NCI-H526 treated with DMSO at 0.1 percent for 48 hours (cell line): Measurements from ENCODE around the gene PSMD5.

Experiments
- DNase-seq: peaks from one replicate; lab custom pipeline; 2025; lab: John Stamatoyannopoulos, UW

The PSMD5 gene

GRCh38 chr9:120842685-120843485 lies at the start of gene PSMD5:
TSS of gene PSMD5 (minus strand) at chr9:120842922. CDS start at chr9:120842909, 13 bp downstream.
- peak; percentile 90 for DNase-seq

DNA sequence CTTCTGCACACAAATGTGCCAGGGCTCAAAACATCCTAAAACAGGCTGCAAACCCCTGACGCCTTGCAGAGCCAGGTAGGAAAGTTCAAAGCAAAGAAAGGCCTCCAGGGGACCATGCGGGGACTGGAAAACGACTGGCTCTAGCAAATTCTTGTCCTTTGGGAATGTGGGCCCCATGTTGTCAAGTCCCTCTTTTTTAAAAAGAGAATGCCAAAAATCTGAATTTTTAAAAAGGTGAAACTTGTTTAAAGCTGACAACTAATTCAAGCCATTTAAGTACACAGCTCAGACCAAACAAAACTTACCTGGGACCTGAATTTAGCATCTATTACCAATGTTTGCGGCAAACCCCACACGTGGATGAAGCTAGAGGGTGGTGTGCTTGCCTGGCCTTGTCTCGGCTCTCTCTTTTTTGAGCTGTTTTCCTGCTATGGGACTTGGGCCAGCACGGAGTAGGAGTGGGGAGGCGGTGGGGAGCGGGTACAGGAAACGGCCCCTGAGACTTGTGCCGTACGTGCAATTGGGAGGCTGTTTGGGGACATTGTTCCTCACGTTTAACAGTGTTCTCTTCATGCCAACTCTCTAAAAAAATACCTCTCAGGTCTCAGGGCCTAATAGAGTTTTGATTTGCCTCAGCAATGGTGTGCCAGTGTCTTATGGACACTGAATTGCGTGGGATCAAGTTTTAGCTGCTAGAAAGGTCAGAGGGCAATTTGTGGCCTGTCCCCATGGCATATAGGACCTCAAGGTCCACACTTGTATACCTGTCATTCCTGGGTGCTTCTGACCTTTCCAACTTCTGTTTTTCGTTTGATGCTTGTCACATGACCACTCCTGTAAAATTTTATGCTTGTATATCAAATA lies 49.4 kb upstream of the PSMD5 start:
- DNase-seq = no peak

DNA sequence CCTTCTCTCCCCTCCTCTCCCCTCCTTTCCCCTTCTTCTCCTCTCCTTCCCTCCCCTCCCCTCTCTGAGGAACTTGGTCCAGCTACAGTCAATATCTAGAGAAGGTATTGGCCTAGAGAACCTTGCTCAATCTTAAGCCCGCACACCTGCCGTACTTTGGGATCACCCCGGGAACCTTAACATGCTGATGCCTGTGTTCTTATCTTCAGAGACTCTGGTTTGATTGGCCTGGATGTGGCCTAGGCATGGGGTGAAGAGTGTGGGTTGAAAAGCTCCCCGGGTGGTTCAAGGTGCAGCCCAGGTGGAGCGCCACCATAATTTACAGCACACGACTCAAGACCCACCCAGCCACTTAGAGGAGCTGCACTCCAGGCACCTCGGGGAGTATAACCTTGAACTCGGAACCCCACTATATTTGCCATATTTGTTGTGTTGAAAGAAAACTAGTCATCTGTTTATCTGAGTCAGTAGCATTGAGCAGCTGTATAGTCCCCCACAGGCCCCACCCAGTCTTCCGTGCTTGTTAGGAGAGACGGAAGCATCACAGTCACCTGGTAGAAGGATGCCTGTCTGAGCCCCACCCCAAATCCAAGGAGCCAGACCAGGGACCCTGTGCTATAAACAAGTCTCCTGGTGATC lies 48.6 kb upstream of the PSMD5 start:
- DNase-seq = no peak

DNA sequence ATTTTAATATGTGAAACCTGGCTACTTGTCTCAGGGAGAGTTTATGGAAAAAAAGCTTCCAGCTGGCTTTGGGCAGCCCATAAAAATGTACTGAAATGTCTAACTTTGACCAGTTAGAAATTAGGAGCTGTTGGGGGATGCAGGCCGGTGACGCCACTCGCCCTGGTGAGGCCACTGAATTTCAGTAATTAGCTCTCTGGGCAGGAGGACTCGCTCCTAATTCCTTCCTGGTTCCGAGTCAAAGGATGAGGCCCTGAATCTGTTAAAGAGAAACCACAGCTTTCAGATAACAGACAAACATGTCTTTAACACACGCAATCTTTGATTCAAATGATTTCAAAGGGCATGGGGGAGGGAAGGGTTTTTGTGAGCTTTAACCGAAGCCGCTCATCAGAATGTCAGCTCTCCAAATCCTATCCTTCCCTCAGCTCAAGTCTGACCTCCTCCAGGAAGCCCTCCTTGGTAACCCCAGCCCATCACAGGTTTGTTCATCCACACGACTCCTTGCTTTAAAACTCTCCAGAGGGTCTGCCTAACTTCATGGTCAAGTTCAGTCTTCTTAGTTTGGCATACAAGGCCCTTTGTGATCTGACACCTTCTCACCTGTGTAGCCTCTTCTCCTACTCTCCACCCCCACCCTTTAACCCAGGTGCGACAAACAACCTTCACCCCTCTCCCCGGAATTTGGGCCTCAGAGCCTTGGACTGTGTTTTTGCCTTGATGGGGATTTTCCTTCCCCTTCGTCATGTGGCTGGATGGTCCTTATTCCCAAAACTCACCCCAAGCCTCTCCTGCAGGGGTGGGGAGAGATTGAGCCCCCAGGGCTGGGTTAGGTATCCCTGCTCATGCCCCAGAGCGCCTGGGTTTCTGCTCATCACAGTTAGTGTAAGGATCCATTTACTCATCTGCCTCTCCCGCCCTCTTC lies 47.9 kb upstream of the PSMD5 start:
- no peak for DNase-seq

DNA sequence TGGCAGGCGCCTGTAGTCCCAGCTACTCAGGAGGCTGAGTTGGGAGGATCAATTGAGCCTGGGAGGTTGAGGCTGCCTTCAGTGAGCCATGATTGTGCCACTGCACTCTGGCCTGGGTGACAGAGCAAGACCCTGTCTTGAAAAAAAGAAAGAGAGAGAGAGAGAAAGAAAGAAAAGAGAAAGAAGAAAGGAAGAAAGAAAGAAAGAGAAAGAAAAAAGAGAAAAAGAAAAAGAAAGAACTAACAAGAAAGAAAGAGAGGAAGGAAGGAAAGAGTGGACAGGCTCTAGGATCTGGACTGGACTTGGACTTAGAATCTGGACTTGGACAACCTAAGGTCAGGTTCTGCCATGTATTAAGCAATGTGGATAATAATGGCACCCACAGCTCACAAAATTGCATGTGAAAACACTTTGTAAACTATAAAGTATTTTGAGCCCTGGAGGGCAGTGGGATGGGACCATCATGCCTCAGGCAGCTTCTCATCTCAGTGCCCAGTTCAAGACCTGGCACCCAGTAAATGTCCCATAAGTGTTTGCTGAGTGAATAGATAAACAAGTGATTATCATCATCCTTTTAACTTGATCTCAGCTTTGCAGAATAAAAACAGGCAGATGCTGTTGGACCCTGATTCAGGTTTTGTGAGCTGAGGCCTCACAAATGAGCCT lies 47.0 kb upstream of the PSMD5 start:
- DNase-seq = no peak

GRCh38 chr9:120888626-120889025 lies 45.9 kb upstream of the PSMD5 start:
- no peak for DNase-seq

- DNase-seq = no peak
Measured at GRCh38 chr9:120886490-120886967, 43.8 kb upstream of the PSMD5 start.

GRCh38 chr9:120885958-120886357 lies 43.2 kb upstream of the PSMD5 start:
- DNase-seq = no peak

- no peak for DNase-seq
Measured at GRCh38 chr9:120885457-120885856, 42.7 kb upstream of the PSMD5 start.

DNA sequence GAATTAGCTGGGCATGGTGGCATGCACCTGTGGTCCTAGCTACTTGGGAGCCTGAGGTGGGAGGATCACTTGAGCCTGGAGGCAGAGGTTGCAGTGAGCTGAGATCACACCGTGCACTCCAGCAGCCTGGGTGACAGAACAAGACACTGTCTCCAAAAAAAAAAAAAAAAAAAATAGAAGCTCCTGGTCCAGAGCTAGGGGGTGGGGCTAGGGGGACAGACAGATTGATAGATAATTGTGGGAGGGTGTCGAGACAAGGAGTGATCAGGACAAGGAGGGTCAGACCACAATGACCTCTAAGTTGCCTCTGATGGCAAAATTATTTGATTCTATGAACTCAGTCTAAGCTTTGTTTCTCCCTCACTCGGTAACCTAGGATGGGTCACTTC lies 40.9 kb upstream of the PSMD5 start:
- no peak for DNase-seq

DNA sequence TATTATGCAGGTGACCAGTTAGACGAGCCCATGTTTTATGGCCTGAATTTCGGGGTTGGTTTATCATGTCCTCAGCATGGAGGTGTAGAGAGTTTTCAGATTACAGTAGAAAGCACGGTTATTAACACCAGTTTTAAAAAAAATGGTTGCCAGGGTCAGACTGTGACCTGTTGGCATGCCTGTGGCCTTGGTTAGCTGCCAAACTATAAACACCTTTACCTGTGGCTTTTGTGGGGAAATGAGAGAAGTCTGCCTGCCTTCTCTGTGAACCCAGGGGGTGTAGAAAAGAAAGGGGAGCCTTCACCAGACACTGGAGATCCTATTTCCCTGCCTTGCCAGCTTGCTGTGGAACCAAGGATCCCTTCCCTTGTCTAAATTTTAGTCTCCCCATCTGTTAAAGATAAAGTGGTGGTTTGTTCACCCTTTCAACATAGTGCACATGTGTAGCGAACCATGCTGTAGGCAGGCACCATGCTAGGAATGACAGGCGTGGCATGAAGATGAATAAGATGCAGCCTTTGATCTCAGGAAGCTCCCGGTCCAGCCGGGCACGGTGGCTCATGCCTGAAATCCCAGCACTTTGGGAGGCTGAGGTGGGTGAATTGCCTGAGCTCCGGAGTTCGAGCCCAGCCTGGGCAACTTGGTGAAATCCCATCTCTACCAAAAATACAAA lies 40.3 kb upstream of the PSMD5 start:
- no peak for DNase-seq

DNA sequence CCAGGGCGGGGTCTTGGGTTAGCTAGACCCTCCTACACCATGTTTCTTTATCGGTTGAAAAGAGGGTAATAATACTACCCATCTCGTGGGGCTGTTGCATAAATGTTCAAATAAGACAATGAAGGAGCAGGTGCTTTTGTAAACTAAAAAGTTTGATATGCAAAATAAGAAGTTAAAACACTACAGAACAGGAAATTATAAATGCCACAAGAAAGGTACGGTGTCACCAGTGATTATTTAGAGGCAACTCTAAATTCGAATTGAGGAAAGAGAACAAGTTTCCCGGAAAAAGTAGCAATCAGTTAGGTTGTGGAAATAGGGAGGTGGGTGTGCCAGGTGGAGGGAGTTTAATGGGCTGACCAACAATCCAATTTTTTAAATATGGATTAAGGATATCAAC lies 36.7 kb upstream of the PSMD5 start:
- DNase-seq = no peak

- DNase-seq = no peak
Measured at GRCh38 chr9:120878188-120879130, 35.7 kb upstream of the PSMD5 start.

GRCh38 chr9:120877276-120878034 lies 34.7 kb upstream of the PSMD5 start:
- DNase-seq = peak; percentile 60

GRCh38 chr9:120876842-120877240 lies 34.1 kb upstream of the PSMD5 start, which contains the start of gene PHF19:
TSS of gene PHF19 (minus strand) at chr9:120877188. CDS start at chr9:120874741, 2,447 bp downstream.
- no peak for DNase-seq

GRCh38 chr9:120875954-120876841 lies 33.5 kb upstream of the PSMD5 start:
- peak; percentile 34 for DNase-seq

DNA sequence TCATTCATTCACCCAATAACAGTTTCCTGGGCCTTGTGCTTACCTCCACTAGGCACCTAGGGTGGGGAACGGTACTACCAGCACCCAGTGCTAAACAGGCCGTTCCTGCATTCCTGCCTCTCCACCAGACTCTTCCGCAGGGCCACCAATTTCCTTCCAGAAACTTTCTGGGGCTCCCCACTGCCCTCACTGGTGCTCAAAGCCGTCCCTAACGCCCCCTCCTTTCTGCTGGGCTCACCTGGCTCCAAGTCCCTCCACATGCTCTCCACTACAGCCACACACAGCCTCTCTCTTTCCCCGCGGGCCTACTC lies 32.9 kb upstream of the PSMD5 start:
- no peak for DNase-seq
